ENCODE data around the gene ZMYM4.

The ZMYM4 gene

GRCh38 chr1:35278886-35279554 lies 10.5 kb downstream of the ZMYM4 start:
- DNase-seq, result no peak

DNA sequence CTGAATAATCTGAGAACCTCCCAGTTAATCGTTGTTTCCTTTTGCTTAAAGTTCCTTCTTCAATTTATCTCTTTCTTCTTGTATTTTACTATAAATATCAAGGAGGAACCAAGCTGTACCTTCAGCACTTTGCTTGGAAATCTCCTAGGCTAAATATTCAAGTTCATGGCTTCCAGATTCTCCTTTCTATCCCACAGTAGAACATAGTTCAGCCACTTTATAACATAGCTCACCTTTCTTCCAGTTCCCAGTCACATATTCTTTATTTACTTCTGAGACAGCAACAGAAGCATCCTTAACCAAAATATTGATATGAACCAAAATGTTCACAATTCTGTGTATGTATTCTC lies 11.0 kb downstream of the ZMYM4 start:
- no peak for DNase-seq

DNA sequence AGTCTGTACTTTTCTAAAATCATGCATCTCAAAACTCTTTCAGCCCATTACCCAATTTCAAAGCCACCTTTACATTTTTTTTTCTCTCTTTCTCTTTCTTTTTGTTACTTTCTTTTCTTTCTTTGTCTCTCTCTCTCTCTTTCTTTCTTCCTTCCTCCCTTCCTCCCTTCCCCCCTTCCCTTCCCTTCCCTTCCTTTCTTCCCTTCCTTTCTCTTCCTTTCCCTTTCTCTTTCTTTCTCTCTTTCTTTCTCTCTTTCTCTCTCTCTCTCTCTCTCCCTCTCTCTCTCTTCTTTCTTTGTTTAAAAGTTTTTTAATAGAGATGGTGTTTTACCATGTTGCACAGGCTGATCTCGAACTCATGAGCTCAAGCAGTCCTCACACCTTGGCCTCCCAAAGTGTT lies 11.5 kb downstream of the ZMYM4 start:
- DNase-seq, result no peak

- no peak for DNase-seq
These were observed 13.1 kb downstream of the ZMYM4 start for GRCh38 chr1:35281565-35281964.

DNA sequence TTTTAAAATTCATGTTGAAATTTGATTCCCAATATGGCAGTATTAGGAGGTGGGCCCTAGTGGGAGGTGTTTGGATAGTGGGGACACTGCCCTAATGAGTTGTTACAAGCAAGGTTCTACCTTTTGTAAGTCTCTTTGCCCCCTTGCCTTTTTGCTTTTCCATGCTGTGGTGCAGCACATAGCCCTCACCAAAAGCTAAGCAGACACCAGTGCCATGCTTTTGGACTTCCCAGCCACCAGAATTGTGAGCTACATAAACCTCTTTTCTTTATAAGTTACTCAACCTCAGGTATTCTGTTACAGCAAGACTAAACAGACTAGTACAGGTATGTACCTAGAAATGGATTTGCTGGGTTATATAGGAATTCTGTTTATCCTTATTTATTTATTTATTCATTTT lies 13.7 kb downstream of the ZMYM4 start:
- no peak for DNase-seq

GRCh38 chr1:35284852-35285251 lies 16.3 kb downstream of the ZMYM4 start:
- no peak for DNase-seq

- DNase-seq, result no peak
These were observed 17.5 kb downstream of the ZMYM4 start for GRCh38 chr1:35285771-35286606.

GRCh38 chr1:35287807-35288640 lies 19.5 kb downstream of the ZMYM4 start:
- no peak for DNase-seq

GRCh38 chr1:35288761-35289160 lies 20.3 kb downstream of the ZMYM4 start:
- DNase-seq, result no peak

- no peak for DNase-seq
These were observed 21.9 kb downstream of the ZMYM4 start for GRCh38 chr1:35290452-35290851.

- no peak for DNase-seq
These were observed 26.3 kb downstream of the ZMYM4 start for GRCh38 chr1:35294809-35295208.

DNA sequence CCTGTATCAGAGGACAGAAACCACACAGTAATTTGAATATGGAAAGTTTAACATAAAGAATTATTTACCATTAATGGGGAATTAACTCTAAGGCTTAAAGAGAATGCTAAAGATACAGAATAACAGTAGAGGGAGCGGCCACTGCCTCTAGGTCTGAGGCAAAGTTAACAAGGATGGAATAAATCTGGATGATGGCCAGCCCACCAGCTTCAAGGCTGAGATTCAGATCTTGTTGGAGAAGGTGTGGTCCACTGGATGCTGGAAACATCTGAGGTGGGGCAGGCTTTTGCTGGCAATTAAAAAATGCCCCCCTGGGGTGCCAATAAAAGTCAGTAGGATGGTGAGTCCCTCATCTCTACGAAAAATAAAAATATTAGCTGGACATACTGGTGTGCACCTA lies 29.4 kb downstream of the ZMYM4 start:
- DNase-seq, result no peak

- DNase-seq, result no peak
These were observed 30.0 kb downstream of the ZMYM4 start for GRCh38 chr1:35298464-35298863.

DNA sequence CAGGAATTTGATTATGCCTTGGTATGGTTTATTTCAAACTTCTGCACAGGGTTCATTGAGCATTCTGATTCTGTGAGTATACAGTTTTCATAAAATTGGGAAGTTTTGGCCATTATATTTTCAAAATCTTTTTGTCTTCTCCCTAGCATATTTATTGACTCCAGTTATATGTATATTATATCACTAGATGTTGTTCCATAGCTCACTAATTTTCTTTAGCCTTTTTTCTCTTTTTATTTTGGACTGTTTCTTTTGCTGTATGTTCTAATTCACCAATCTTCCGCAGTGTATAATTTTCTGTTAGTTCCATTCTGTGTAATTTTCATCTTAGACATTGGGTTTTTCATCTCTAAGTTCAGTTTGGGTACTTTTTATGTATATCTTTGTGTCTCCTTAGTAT lies 31.9 kb downstream of the ZMYM4 start:
- no peak for DNase-seq

DNA sequence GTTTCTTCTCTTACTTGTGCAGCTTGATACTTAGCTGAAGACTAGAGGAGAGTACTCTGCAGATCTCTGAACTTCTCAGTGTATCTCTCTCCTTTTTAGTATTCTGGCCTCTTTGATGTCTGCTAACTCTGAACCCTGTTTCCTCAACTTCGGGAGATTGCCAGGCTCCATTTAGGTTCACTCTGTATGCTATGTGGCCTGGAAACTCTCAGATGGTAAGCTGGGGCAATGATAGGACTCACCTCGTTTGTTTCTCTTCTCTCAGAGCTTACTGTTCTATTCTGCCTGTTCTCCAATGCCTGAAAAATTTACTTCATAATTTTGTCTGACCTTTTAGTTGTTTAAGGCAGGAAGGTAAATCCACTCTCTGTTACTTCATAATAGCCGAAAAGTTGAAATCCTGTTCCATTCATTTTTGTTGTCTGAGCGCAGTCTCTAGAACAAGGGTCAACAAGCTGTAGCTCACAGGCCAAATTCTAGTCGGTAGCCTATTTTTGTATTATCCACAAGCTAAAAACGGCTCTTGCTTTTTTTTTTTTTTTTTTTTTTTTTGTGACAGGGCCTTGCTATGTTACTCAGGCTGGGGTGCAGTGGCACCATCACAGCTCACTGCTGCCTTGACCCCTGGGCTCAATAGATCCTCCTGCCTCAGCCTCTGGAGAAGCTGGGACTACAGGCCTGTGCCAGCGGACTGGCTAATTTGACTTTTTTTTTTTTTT lies 33.3 kb downstream of the ZMYM4 start:
- DNase-seq, result no peak

GRCh38 chr1:35305383-35305782 lies 36.9 kb downstream of the ZMYM4 start:
- DNase-seq, result no peak

DNA sequence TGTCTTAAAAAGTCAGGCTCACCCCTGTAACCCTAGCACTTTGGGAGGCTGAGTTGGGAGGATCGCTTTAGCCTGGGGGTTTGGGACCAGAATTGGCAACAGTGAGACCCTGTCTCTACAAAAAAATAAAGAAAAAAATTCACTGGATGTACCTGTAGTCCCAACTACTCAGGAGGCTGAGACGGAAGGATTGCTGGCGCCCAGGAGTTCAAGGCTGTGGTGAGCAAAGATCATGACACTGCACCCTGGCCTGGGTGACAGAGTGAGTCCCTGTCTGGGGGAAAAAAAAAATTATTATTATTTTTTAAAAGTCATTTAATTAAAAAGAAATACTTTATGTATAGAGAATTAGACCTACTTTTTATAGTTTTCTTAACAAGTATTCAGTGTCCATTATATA lies 47.1 kb downstream of the ZMYM4 start:
- no peak for DNase-seq

- no peak for DNase-seq
These were observed 47.8 kb downstream of the ZMYM4 start for GRCh38 chr1:35316264-35316663.

GRCh38 chr1:35319988-35320713 lies 51.6 kb downstream of the ZMYM4 start:
- DNase-seq, result no peak

DNA sequence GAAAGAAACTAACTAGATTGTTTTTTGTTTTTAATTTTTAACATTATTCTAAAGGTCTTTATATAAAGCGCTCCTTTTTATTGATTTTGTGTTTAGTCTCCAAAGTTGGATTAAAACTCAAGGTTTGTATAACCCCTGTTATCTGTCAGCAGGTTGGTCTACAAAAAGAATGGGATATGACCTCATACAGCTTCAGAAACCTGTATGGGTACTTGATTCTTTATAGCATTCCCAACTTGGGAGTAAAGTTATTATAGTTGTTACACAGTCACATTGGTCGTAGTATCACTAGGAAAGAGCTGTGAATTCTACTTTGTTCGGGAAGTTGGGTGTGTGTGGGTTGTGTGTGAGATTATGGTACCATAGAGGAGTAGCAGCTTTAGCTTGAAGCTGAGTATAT lies 52.4 kb downstream of the ZMYM4 start:
- no peak for DNase-seq

- no peak for DNase-seq
These were observed 56.0 kb downstream of the ZMYM4 start for GRCh38 chr1:35324486-35324885.

GRCh38 chr1:35326246-35326866 lies 57.8 kb downstream of the ZMYM4 start:
- no peak for DNase-seq
